ENCODE results near the gene COX19.
"Not testable (repeated sequence)": the region's sequence is repeated elsewhere in the genome, so short reads cannot be mapped to it uniquely, and the experiment has no call there.

The COX19 gene

GRCh38 chr7:1011297-1012003, 36.1 kb upstream of the COX19 start:
- H3K4me3 ChIP-seq (ENCODE audit: low read depth, low read length) = no peak overlapping the region

DNA sequence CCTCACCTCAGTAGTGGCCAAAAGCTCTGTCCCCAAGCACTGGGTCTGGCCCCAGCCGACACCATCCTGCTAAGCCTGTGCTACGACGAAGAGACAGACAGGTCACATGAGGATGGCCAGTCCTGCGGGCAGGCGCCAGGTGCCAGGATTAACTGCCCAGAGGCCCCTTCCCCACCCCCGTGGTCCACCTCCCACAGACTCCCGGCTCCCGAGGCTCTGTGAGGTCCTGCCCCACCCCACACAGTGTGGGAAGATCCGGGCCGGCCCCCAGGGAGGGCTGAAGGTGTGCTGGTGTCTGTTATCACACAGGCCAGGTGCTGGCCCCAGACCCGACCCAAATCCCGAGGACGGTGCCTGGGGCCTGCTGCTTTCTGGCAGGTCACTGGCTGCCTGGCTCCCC, 34.9 kb upstream of the COX19 start:
- H3K4me3 ChIP-seq (ENCODE audit: low read depth, low read length) = no peak overlapping the region

DNA sequence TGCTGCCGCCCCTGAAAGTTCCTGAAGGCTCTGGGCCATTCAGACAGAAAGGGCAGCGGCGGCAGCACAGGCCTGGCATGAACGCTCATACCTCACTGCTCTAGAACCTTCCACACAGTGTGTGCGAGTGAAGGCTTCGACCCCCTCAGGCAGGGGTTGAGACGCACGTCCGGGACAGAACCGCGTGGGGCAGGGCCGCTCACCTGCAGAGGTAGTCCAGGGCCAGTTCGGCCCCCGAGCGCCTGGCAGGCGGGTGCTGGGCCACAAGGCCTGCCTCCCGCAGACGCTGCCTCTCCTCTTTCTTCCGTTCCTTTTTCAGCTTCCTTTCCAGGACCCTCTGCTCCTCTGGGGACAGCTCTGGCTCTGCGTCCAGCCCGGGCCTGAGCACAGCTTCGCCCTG, 34.4 kb upstream of the COX19 start:
- H3K4me3 ChIP-seq (ENCODE audit: low read depth, low read length) = no peak overlapping the region

DNA sequence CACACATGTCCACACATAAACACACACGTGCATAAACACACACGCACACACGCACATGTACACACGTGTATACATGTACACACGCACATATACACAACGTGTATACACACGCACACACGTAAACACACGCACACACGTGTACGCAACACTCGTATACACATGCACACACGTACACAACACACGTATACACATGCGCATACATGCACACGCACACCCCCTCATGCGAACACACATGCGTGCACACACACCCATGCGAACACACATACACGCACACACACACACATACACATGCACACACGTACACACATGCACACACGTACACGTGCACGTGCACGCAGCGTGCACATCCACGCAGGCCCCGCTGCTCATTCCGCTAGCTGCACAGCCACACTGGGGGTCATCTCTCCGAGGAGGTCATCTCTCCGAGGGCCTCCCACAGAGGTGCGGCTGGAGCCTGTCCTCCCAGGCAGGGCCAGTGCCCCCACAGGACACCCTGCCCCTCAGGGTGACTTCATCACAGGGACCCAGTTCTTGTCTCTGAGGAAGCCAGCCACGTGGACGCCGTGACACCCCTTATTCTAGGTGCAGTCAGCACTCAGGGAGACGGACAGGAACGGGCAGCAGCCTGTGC, 33.5 kb upstream of the COX19 start:
- no peak overlapping the region for H3K4me3 ChIP-seq (ENCODE audit: low read depth, low read length)

- H3K4me3 ChIP-seq (ENCODE audit: low read depth, low read length) = no peak overlapping the region
Observed at GRCh38 chr7:1007901-1008300, 32.6 kb upstream of the COX19 start.

DNA sequence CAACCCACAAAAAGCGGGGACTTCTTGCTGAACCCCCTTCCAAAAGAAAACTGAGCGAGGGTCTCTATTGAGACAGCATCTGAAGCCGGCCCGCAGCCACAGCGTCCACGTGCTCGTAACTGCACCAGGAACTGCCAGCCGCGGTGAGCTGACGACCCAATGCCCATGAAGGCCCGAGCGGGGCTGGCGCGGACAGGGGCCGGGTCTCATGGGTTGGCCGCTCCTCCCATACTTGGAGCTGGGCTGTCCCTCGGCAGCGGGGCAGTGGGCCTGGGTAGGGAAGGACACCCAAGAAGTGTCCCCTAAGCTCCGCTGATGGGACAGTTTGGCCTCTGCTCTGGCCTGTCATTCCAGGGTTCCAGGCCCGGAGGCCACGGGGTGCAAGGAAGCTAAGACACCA, 30.0 kb upstream of the COX19 start:
- no peak overlapping the region for H3K4me3 ChIP-seq (ENCODE audit: low read depth, low read length)

GRCh38 chr7:1004018-1004852, 28.9 kb upstream of the COX19 start:
- H3K4me3 ChIP-seq (ENCODE audit: low read depth, low read length) = no peak overlapping the region

GRCh38 chr7:1002445-1002844, 27.1 kb upstream of the COX19 start:
- not testable (repeated sequence) for H3K4me3 ChIP-seq (ENCODE audit: low read depth, low read length)

DNA sequence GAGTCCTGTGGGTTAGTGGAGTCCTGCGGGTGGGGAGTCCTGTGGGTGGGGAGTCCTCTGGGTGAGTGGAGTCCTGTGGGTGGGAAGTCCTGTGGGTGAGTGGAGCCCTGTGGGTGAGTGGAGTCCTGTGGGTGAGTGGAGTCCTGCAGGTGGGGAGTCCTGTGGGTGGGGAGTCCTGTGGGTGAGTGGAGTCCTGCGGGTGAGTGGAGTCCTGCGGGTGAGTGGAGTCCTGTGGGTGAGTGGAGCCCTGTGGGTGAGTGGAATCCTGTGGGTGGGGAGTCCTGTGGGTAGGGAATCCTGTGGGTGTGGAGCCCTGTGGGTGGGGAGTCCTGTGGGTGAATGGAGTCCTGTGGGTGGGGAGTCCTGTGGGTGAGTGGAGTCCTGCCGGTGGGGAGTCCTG, 26.7 kb upstream of the COX19 start:
- H3K4me3 ChIP-seq (ENCODE audit: low read depth, low read length) = not testable (repeated sequence)

- H3K4me3 ChIP-seq (ENCODE audit: low read depth, low read length) = not testable (repeated sequence)
Observed at GRCh38 chr7:1001069-1001770, 25.9 kb upstream of the COX19 start.

- no peak overlapping the region for H3K4me3 ChIP-seq (ENCODE audit: low read depth, low read length)
Observed at GRCh38 chr7:999941-1000935, 24.9 kb upstream of the COX19 start.

- no peak overlapping the region for H3K4me3 ChIP-seq (ENCODE audit: low read depth, low read length)
Observed at GRCh38 chr7:999149-999879, 24.0 kb upstream of the COX19 start.

DNA sequence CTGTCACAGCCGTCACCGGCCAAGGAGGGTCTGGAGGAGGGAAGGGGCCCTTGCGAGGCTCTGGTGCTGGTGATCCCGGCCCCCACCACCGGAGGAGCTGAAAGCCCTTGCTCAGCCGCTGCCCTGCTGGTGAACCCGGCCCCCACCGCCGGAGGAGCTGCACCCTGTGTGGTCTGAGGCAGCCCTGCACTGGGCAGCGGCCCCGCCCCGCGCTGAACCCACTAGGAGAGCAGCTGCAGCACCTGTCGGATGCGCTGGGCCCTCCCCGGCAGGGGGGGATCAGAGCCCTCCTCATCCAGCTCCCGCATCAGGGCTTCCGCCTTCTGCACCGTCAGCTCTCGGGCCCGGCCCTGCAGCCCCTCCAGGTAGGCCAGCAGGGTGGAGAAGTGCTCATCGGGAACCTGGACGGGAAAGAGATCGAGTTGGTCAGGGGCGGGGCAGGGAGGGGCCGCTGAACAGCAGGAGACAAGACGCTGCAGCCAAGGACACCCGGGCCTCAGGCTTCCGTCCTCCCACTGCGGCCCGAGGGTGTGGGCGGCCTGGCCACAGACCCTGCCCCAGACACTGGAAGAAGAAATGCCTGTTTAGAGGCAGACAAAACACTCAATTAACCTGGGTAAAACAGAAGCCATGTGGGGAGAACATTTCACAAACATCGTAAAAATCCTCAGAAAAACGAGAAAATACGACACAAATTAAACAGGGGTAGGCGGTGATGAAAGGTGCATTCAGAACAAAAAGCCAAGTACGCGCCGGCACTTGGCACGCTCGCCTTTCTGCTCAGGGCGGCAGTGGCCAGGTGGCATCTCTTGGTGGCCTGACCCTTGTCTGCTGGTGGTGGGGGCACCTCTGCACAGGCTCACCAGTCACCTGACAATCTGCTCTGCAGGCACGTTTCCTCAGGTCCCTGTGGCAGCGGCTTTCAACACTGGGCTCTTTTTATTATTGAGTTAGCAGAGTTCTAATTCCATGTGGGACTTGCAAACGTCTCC, 22.4 kb upstream of the COX19 start:
- no peak overlapping the region for H3K4me3 ChIP-seq (ENCODE audit: low read depth, low read length)

DNA sequence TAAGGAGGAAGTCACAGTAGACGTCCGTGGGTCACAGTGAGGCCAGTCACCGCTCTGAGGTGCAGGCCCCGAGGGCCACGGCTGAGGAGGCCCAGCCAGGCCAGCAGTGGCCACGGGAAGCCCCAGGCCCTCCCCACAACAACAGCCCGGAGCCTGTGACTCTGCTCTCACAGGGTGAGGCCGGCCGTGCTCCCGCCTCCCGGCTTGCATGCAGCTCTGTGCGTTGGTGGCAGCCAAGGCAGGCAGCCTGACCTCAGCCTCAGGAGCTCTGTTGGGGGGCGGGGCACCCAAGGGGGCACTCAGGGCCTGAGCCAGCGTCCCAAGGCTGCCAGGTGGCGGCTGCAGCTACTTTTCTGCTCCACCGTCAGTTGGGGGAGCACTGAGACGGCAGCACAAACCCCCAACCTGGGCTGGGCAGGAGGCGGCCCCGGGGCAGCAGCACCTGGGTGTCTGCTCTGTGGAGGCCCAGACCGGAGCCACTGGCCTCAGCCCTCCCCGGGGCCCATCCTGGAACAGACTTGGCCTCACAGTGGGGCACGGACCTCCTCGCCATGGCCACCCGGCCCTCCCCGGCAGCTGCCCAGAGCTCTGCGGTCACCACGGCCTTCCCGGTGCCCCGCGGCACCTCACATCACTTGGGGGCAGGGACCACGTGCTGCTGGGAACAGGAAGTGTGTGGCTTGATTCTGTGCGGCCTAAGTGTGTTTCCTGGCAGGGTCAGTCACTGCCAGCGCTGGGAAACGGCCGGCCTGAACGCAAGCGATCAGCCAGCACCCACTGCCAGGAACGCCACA, 20.9 kb upstream of the COX19 start:
- no peak overlapping the region for H3K4me3 ChIP-seq (ENCODE audit: low read depth, low read length)

DNA sequence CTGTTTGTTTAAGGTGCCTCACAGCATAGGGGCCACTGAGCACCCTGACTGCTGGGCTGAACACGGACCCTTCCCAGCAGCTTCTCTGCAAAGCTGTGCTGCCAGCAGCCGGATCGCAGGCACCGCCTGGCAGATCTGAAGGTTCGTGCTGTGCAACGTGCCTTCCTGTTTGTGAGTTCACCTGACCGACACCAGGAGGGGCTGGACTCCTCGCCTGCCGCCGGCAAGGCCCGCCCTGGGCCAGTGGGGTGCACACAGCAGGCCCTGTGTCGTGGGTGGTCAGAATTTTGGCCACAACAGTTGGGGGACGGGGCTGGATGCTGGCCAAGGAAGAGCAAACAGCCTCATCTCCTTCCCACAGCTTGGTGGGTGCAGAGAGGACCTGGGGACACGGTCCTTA, 20.2 kb upstream of the COX19 start:
- no peak overlapping the region for H3K4me3 ChIP-seq (ENCODE audit: low read depth, low read length)

- H3K4me3 ChIP-seq (ENCODE audit: low read depth, low read length) = no peak overlapping the region
Observed at GRCh38 chr7:994592-995308, 19.4 kb upstream of the COX19 start.
